IPS DF 6.9 (cell line): ENCODE measurements around the gene DMBT1.

Experiments used
- DNase-seq: peaks from one replicate; pipeline ENCODE4 v3.0.0-alpha.2; 2013; ENCODE audit warnings: low read depth, low spot score
- H3K27ac ChIP-seq: one replicate; pipeline ENCODE4 v1.5.1; 2013; ENCODE audit warnings: low read length, control low read depth
- H3K27me3 ChIP-seq: 2 replicates; pipeline ENCODE4 v1.6.1; 2013; ENCODE audit warnings: mild to moderate bottlenecking, low read length; ENCODE audit not compliant: control insufficient read depth, insufficient read depth
- H3K36me3 ChIP-seq: 2 replicates; pipeline ENCODE4 v1.6.1; 2013; ENCODE audit warnings: low read length; ENCODE audit not compliant: control insufficient read depth, insufficient read depth
- H3K4me1 ChIP-seq: 2 replicates; pipeline ENCODE4 v1.6.1; 2013; ENCODE audit warnings: low read length; ENCODE audit not compliant: control insufficient read depth, insufficient read depth
- H3K4me3 ChIP-seq: 2 replicates; pipeline ENCODE4 v1.5.1; 2013; ENCODE audit warnings: mild to moderate bottlenecking, low read length
- H3K9me3 ChIP-seq: 2 replicates; pipeline ENCODE4 v1.6.1; 2013; ENCODE audit warnings: low read length, inconsistent platforms; ENCODE audit not compliant: control insufficient read depth, insufficient read depth
- WGBS: extraction: QIAGEN DNeasy Blood & Tissue Kit; methylation state at CpG from one replicate; pipeline ENCODE4 v1.1.7; 2013; ENCODE audit warnings: mixed read lengths, missing lambda C conversion rate; ENCODE audit not compliant: insufficient read length, insufficient coverage; 5-methylcytosine and 5-hydroxymethylcytosine counted together

DMBT1 gene

DNA sequence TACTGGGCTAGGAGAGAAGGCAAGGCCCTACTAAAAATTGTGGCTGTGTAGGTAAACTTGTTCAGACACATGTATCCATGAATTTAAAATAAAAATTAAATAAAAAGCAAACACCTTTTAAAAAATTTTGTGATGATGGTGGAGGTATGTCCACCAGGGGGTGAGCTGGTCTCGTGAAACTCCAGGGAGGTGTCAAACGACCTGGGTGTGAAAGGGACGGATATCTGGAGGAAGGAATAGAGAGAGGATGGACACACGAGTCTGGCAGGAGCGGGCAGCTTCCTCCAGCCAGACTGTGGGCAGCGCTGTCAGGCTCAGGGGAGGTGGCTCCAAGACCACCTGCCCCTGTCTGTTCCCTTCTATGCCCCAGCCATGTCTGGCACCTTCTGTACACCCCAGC is 34.8 kb upstream of the DMBT1 start:
- no peaks in the 10 kb centered on the region for H3K36me3 ChIP-seq
- H3K27ac ChIP-seq = no peak overlapping the region
- H3K27me3 ChIP-seq = no peaks in the 10 kb centered on the region
- WGBS = no CpG with 5 or more reads among the region's 6 CpGs
- no peak overlapping the region for H3K4me3 ChIP-seq
- no peaks in the 10 kb centered on the region for H3K9me3 ChIP-seq
- peak; percentile 9 for DNase-seq
- H3K4me1 ChIP-seq = no peaks in the 10 kb centered on the region

DNA sequence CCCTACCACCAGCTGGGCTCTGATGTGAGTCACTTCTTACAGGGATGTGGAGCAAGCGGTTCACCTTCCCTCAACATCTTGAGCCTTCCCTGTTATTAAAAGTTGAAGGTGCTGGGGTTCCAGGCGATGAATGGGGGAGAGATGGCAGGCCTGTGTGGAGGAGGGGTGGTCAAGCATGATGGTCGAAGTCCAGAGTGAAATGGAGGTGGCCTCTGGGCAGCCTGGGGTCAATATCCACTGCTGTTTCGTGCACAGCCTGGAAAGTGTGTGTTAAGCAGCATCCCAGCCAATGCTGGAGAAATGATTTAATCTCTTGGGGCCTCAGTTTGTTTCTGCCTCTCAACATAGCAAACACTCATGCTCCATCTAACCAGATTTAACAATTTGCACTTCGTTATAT is 33.7 kb upstream of the DMBT1 start:
- no CpG with 5 or more reads among the region's 5 CpGs for WGBS
- DNase-seq = no peak
- H3K4me1 ChIP-seq = no peaks in the 10 kb centered on the region
- no peak overlapping the region for H3K27ac ChIP-seq
- no peaks in the 10 kb centered on the region for H3K36me3 ChIP-seq
- H3K9me3 ChIP-seq = no peaks in the 10 kb centered on the region
- no peaks in the 10 kb centered on the region for H3K27me3 ChIP-seq
- no peak overlapping the region for H3K4me3 ChIP-seq

GRCh38 chr10:122530177-122530576 is 30.4 kb upstream of the DMBT1 start:
- H3K27me3 ChIP-seq = no peaks in the 10 kb centered on the region
- no peaks in the 10 kb centered on the region for H3K9me3 ChIP-seq
- no peak for DNase-seq
- no peaks in the 10 kb centered on the region for H3K4me1 ChIP-seq
- no peaks in the 10 kb centered on the region for H3K36me3 ChIP-seq
- H3K4me3 ChIP-seq = no peak overlapping the region
- no peak overlapping the region for H3K27ac ChIP-seq
- no CpG with 5 or more reads among the region's 11 CpGs for WGBS

DNA sequence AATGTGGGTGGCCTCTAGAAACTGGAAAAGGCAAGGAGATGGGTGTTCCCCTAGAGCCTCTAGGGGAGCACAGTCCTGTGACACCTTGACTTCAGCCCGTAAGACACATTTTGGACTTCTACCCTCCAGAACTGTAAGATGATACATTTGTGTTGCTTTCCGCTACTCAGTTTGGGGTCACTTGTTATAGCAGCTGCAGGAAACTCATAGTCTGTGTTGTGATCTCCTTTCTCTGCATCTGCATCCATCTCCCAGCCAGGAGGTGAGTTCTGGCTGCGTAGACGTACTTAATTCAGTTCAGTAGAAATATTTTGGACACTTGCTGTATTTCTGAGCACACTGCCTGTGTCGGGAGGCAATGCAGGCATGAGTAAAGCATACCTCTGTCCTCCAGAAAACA is 29.3 kb upstream of the DMBT1 start:
- no peak for DNase-seq
- Histone ChIP-seq H3K27ac (no peak overlapping the region), H3K9me3 (no peaks in the 10 kb centered on the region), H3K27me3 (no peaks in the 10 kb centered on the region), H3K4me3 (no peak overlapping the region), H3K4me1 (no peaks in the 10 kb centered on the region), H3K36me3 (no peaks in the 10 kb centered on the region)
- WGBS = no CpG with 5 or more reads among the region's 5 CpGs

GRCh38 chr10:122531939-122532338 is 28.6 kb upstream of the DMBT1 start:
- H3K4me3 ChIP-seq = no peak overlapping the region
- DNase-seq = no peak
- H3K27me3 ChIP-seq = no peaks in the 10 kb centered on the region
- H3K4me1 ChIP-seq = no peaks in the 10 kb centered on the region
- H3K36me3 ChIP-seq = no peaks in the 10 kb centered on the region
- no peaks in the 10 kb centered on the region for H3K9me3 ChIP-seq
- no peak overlapping the region for H3K27ac ChIP-seq
- WGBS = no CpG with 5 or more reads among the region's 3 CpGs

DNA sequence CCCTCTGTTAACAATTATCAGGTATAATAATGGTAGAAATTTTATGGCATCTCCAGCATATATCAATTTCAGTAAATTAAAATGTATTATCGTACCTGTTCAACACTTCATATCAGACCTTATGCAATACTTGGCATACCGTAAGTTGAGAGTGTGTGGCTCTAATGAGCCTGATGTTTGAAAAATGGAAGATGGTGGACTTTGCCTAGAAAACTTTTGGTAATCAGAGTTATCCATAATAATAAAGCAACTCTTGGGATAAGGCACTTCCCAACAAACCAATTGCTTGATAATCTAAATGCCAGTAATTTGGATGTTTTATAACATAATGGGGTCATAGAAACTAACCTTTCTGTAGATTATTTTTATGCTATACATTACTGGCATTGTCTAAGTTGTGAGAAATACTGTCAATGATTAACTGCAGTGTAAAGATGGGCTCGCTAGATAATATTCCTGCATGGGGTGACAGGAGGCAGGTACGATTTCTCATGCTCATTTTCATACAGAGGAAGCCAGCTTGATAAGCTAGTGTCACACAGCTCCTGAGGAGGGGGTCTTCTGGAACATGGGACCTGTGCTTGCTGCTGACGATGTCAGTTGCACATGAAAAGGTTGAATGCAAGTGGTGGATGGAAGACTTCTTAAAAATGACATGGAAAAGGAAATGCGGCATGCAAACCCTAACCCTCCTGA is 27.8 kb upstream of the DMBT1 start:
- Histone ChIP-seq H3K27me3 (no peaks in the 10 kb centered on the region), H3K4me3 (no peak overlapping the region), H3K27ac (no peak overlapping the region), H3K36me3 (no peaks in the 10 kb centered on the region), H3K4me1 (no peaks in the 10 kb centered on the region), H3K9me3 (no peaks in the 10 kb centered on the region)
- WGBS = no CpG with 5 or more reads among the region's 6 CpGs
- no peak for DNase-seq

GRCh38 chr10:122537545-122537944 is 23.0 kb upstream of the DMBT1 start:
- no peak overlapping the region for H3K27ac ChIP-seq
- H3K36me3 ChIP-seq = no peaks in the 10 kb centered on the region
- no peaks in the 10 kb centered on the region for H3K4me1 ChIP-seq
- WGBS = no CpG with 5 or more reads among the region's 2 CpGs
- H3K27me3 ChIP-seq = no peaks in the 10 kb centered on the region
- no peak for DNase-seq
- H3K9me3 ChIP-seq = no peaks in the 10 kb centered on the region
- no peak overlapping the region for H3K4me3 ChIP-seq

DNA sequence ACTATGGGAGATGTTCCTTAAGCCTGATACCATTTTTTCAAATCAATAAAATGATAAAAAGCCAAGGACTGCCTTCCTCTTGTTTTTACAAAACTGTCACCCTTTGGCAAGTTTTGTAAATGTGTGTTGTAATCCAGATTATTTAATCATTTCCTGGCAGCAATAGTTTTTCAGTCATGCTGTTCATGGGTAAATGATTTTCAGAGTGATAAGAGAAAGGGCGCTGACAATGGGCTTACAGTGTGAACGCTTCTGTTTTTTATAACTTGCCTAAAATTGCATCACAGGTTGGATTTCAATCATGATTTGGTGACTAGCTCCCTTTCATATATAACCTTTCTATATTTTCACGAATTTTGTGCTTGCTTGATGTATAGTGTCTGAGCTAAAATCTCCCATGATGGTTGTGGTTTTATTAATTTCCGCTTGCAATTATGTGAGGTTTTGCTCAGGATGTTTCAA is 19.0 kb upstream of the DMBT1 start:
- Histone ChIP-seq H3K27me3 (no peaks in the 10 kb centered on the region), H3K27ac (no peak overlapping the region), H3K4me3 (no peak overlapping the region), H3K4me1 (no peaks in the 10 kb centered on the region), H3K36me3 (no peaks in the 10 kb centered on the region), H3K9me3 (no peaks in the 10 kb centered on the region)
- no peak for DNase-seq
- WGBS = no CpG with 5 or more reads among the region's 4 CpGs

GRCh38 chr10:122543676-122544445 is 16.7 kb upstream of the DMBT1 start:
- Histone ChIP-seq H3K4me1 (no peaks in the 10 kb centered on the region), H3K9me3 (no peaks in the 10 kb centered on the region), H3K27me3 (no peaks in the 10 kb centered on the region), H3K4me3 (no peak overlapping the region), H3K27ac (no peak overlapping the region), H3K36me3 (no peaks in the 10 kb centered on the region)
- WGBS = no CpG with 5 or more reads among the region's 10 CpGs
- no peak for DNase-seq

- Histone ChIP-seq H3K4me3 (no peak overlapping the region), H3K27me3 (no peaks in the 10 kb centered on the region), H3K36me3 (no peaks in the 10 kb centered on the region), H3K27ac (no peak overlapping the region), H3K9me3 (no peaks in the 10 kb centered on the region), H3K4me1 (no peaks in the 10 kb centered on the region)
- DNase-seq = no peak
- WGBS = no CpG with 5 or more reads among the region's 8 CpGs
Observed at GRCh38 chr10:122544493-122544892, 16.1 kb upstream of the DMBT1 start.

DNA sequence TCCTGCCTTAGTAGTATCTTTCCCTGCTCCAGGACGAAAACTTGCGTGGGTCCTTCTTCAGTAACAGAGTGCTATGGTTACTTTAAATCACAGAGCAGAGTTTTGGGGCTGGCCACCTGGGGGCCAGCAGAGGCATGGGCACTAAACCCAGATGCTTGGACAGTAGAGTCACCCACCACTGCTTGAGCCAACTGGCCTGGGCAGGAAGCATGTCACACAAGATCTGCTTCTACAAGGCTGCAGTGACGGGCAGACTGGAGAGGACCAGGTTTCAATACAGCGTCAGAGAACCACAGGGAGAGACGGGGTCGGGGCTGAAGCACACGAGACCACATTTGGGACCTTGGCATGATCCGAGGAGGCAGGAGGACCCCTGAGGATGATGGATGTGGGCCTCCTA is 14.3 kb upstream of the DMBT1 start:
- Histone ChIP-seq H3K27me3 (no peaks in the 10 kb centered on the region), H3K4me3 (no peak overlapping the region), H3K36me3 (no peaks in the 10 kb centered on the region), H3K27ac (no peak overlapping the region), H3K9me3 (no peaks in the 10 kb centered on the region), H3K4me1 (no peaks in the 10 kb centered on the region)
- DNase-seq = no peak
- no CpG with 5 or more reads among the region's 8 CpGs for WGBS
